DND-41 (cell line): Measurements from ENCODE around the gene C6orf89.

ENCODE experiments used
- ATAC-seq: fragments of 200-7000 bp; cut with Tn5 transposase; 3 replicates; pipeline ENCODE4 v1.9.1; 2021; ENCODE audit warnings: low read depth; ENCODE audit not compliant: insufficient read depth
- DNase-seq: peaks from one replicate; pipeline ENCODE4 v3.0.0-alpha.2; 2020
- H2AFZ ChIP-seq: 2 replicates; pipeline ENCODE4 v1.6.0; 2012; ENCODE audit warnings: low read depth, low read length
- H3K27ac ChIP-seq: 2 replicates; pipeline ENCODE4 v1.5.1; 2012; ENCODE audit warnings: low read length, inconsistent platforms
- H3K27me3 ChIP-seq: fragments of 200-600 bp; sonication (generic); 2 replicates; pipeline ENCODE4 v1.6.0; 2012; ENCODE audit warnings: low read length, mild to moderate bottlenecking, inconsistent platforms; ENCODE audit not compliant: insufficient read depth, poor library complexity
- H3K36me3 ChIP-seq: 2 replicates; pipeline ENCODE4 v1.5.1; 2012; ENCODE audit warnings: low read length, inconsistent platforms; ENCODE audit not compliant: insufficient read depth
- H3K4me1 ChIP-seq: 2 replicates; pipeline ENCODE4 v1.5.1; 2012; ENCODE audit warnings: mild to moderate bottlenecking, low read length; ENCODE audit not compliant: insufficient read depth
- H3K4me2 ChIP-seq: 2 replicates; pipeline ENCODE4 v1.6.0; 2012; ENCODE audit warnings: mild to moderate bottlenecking, moderate library complexity, low read length, inconsistent platforms; ENCODE audit not compliant: insufficient read depth
- H3K4me3 ChIP-seq, 2 experiments: fragments of 200-600 bp in 1 of 2; shearing (Covaris generic) in 1 of 2; 2 replicates each; pipeline ENCODE4 v1.5.1; 2012 to 2016; ENCODE audit warnings: inconsistent platforms in 2 of 2, low read length in 2 of 2, mild to moderate bottlenecking in 2 of 2, low read depth in 1 of 2, moderate library complexity in 1 of 2
- H3K79me2 ChIP-seq: 2 replicates; pipeline ENCODE4 v1.6.0; 2012; ENCODE audit warnings: low read length, inconsistent platforms; ENCODE audit not compliant: insufficient read depth
- H3K9ac ChIP-seq: 2 replicates; pipeline ENCODE4 v1.6.0; 2012; ENCODE audit warnings: low read depth, mild to moderate bottlenecking, inconsistent platforms, low read length, moderate library complexity
- H3K9me3 ChIP-seq: 2 replicates; pipeline ENCODE4 v1.5.1; 2012; ENCODE audit warnings: low read length, moderate library complexity, mild to moderate bottlenecking, inconsistent platforms; ENCODE audit not compliant: insufficient read depth, severe bottlenecking
- H4K20me1 ChIP-seq: 2 replicates; pipeline ENCODE4 v1.6.0; 2012; ENCODE audit warnings: low read length; ENCODE audit not compliant: insufficient read depth
- EZH2 ChIP-seq: IDR thresholded peaks from 3 replicates; pipeline ENCODE4 v1.6.1; 2012; ENCODE audit warnings: borderline replicate concordance, low read depth, mild to moderate bottlenecking, moderate library complexity, low read length, inconsistent platforms; ENCODE audit not compliant: severe bottlenecking
- TF ChIP-seq, protein P1 (sequence below): IDR thresholded peaks from 2 replicates; pipeline ENCODE4 v1.5.1; 2012; ENCODE audit warnings: borderline replicate concordance, low read length, moderate library complexity, mild to moderate bottlenecking; ENCODE audit not compliant: poor library complexity, severe bottlenecking; ENCODE audit errors: extremely low read depth

Gene C6orf89

DNA sequence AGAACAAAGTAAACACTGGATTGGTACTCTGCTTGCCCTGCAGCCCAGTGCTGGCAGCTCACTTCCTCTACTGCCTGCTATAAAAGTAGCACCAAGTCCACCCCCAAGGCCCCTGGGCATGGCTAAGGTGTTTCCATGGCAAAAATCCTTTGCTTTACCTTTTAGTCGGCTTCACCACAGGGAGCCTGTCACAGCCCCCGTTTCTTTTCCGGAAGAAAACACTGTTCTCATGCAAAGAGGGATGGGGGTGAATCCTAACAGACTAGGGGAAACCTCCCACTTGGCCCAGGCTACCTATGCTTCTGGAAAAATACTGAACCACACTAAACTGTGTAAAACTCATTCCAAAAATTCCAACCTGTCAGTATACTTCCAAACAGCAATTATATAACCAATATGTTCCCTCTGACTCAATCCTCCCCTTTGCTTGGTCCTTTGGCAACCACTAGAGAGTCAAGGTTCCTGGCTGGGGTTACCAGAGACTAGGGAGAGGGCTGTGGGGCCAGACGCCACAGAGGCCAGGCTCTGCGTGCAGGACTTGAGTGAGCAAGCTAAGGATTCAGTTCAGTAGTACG, 27.3 kb upstream of the C6orf89 start:
- no peak overlapping the region for H3K4me3 ChIP-seq
- no peak for DNase-seq
- H2AFZ ChIP-seq: no peak overlapping the region
- TF ChIP-seq, protein P1, sequence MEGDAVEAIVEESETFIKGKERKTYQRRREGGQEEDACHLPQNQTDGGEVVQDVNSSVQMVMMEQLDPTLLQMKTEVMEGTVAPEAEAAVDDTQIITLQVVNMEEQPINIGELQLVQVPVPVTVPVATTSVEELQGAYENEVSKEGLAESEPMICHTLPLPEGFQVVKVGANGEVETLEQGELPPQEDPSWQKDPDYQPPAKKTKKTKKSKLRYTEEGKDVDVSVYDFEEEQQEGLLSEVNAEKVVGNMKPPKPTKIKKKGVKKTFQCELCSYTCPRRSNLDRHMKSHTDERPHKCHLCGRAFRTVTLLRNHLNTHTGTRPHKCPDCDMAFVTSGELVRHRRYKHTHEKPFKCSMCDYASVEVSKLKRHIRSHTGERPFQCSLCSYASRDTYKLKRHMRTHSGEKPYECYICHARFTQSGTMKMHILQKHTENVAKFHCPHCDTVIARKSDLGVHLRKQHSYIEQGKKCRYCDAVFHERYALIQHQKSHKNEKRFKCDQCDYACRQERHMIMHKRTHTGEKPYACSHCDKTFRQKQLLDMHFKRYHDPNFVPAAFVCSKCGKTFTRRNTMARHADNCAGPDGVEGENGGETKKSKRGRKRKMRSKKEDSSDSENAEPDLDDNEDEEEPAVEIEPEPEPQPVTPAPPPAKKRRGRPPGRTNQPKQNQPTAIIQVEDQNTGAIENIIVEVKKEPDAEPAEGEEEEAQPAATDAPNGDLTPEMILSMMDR: no peak
- TF ChIP-seq EZH2: no peak
- no peaks in the 10 kb centered on the region for H3K9me3 ChIP-seq
- no peak overlapping the region for H3K4me2 ChIP-seq
- no peak for ATAC-seq
- H3K27ac ChIP-seq: no peak overlapping the region
- H3K79me2 ChIP-seq: peaks cover 67% of the 10 kb centered on the region
- no peaks in the 10 kb centered on the region for H3K4me1 ChIP-seq
- H4K20me1 ChIP-seq: peaks cover 28% of the 10 kb centered on the region
- no peak overlapping the region for H3K9ac ChIP-seq
- H3K27me3 ChIP-seq: no peaks in the 10 kb centered on the region
- H3K36me3 ChIP-seq: peaks cover 90% of the 10 kb centered on the region

DNA sequence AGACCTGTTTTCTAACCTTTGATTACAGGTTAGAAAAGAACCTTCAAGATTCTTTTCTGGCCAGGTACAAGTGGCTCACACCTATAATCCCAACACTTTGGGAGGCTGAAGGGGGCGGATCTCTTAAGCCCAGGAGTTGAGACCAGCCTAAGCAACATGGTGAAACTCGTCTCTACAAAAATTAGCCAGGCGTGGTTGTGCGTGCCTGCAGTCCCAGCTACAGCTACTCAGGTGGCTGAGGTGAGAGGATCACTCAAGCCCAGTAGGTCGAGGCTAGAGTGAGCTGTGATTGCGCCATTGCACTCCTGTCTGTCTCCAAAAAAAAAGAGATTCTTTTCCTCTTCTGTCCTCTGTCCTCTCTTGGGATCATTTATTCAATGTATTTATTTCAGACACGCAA, 25.6 kb upstream of the C6orf89 start:
- ATAC-seq: no peak
- Histone ChIP-seq H3K4me1 (no peaks in the 10 kb centered on the region), H3K9ac (no peak overlapping the region), H3K27ac (no peak overlapping the region), H3K36me3 (peaks cover 90% of the 10 kb centered on the region), H4K20me1 (peaks cover 40% of the 10 kb centered on the region), H2AFZ (no peak overlapping the region), H3K9me3 (no peaks in the 10 kb centered on the region), H3K4me3 (no peak overlapping the region), H3K79me2 (peaks cover 84% of the 10 kb centered on the region), H3K27me3 (no peaks in the 10 kb centered on the region), H3K4me2 (no peak overlapping the region)
- TF ChIP-seq EZH2: no peak
- TF ChIP-seq, protein P1: no peak
- no peak for DNase-seq

DNA sequence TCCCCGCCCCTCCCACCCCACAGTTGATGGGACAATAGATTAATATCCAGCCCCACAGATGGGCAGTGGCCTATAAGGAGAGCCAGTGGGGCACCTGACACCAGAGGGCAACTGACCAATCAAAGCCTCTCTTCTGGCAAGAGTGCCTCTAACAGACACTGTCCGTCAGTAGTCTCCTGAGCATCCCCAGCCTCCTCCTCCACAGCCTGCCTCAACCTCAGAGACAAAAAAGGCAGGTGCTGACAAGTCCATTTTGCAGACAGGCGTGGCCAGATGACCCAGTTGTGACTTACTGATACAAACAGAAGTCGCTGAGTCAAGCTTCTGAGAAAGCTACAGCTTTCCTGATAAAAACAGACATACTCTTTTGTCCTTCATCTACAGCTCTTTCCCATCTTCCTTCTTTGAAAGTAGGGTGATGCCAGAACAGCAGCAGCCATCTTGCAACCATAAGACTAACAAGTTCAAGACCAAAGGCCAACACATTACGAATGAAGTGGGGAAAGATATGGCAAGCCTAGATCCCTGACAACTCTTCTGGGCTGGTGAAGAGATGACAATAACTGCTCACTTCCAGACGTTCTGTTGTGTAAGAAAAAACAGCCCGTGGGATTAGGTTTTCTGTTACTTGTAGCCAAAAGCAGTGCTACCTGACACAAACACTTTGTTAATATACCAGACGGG, 23.4 kb upstream of the C6orf89 start:
- no peak overlapping the region for H2AFZ ChIP-seq
- TF ChIP-seq, protein P1: no peak
- TF ChIP-seq EZH2: no peak
- peaks cover 12% of the 10 kb centered on the region; the same call in 1 of the 2 replicates for H3K4me1 ChIP-seq
- no peaks in the 10 kb centered on the region for H3K9me3 ChIP-seq
- no peak overlapping the region for H3K4me2 ChIP-seq
- H3K9ac ChIP-seq: no peak overlapping the region
- H3K79me2 ChIP-seq: peaks cover 94% of the 10 kb centered on the region
- H3K4me3 ChIP-seq: no peak overlapping the region
- H3K36me3 ChIP-seq: peaks cover 90% of the 10 kb centered on the region
- peaks cover 51% of the 10 kb centered on the region for H4K20me1 ChIP-seq
- no peak for ATAC-seq
- no peaks in the 10 kb centered on the region for H3K27me3 ChIP-seq
- no peak overlapping the region for H3K27ac ChIP-seq
- no peak for DNase-seq
